Spleen (tissue), 7 donors: ENCODE data around the gene APOC3.

Source experiments
- POLR2A ChIP-seq, 3 donors: fragments of 450-650 bp; IDR thresholded peaks; one replicate each; pipeline ENCODE4 v1.5.1; 2017; ENCODE audit warnings: antibody characterized with exemption in 3 of 3, mild to moderate bottlenecking in 1 of 3
- POLR2AphosphoS5 ChIP-seq, 3 donors: sonication (generic); formaldehyde crosslinking; IDR thresholded peaks; one replicate each; pipeline ENCODE4 v1.5.1; 2017; ENCODE audit warnings: antibody characterized with exemption in 3 of 3
- TF ChIP-seq, protein P1 (sequence below), 11 experiments: fragments of 200-600 bp in 7 of 11; fragments of 450-650 bp in 4 of 11; sonication (generic) in 4 of 11; IDR thresholded peaks in 8 of 11; conservative IDR thresholded peaks in 3 of 11; 1 replicate in 7 of 11; 2 replicates in 4 of 11; pipeline versions ENCODE4 v1.4.0 to v1.8.0; 2016 to 2021; ENCODE audit warnings: antibody characterized with exemption in 11 of 11, inconsistent platforms in 4 of 11, mild to moderate bottlenecking in 1 of 11
- donor health status: DM: no; HTN: no; CAD: no; lungs with moderate emphysema.
- donor health status: DM: no; HTN: no; CAD: no.
- donor health status: DM: no; HTN: no; CAD: no.

DNA sequence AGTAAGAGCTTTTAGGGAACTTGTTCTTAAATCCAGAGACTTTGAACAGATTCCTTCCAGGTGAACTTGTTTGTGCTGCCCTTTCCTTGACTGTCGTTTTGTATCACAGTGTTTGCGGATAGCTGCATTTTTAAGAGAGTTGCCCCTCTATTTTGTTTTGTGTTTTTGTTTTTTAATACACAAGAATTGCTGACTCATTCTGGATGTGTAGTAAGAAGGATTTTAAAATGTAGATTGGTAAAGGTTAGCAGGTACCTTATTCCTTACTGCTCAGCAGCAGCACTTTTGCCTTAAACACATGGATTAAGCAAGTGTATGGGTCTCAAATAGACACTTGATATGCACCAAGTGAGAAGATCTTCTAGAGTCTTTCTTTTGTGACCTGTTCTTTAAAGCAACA is 29.1 kb upstream of the APOC3 start:
- TF ChIP-seq, protein P1, sequence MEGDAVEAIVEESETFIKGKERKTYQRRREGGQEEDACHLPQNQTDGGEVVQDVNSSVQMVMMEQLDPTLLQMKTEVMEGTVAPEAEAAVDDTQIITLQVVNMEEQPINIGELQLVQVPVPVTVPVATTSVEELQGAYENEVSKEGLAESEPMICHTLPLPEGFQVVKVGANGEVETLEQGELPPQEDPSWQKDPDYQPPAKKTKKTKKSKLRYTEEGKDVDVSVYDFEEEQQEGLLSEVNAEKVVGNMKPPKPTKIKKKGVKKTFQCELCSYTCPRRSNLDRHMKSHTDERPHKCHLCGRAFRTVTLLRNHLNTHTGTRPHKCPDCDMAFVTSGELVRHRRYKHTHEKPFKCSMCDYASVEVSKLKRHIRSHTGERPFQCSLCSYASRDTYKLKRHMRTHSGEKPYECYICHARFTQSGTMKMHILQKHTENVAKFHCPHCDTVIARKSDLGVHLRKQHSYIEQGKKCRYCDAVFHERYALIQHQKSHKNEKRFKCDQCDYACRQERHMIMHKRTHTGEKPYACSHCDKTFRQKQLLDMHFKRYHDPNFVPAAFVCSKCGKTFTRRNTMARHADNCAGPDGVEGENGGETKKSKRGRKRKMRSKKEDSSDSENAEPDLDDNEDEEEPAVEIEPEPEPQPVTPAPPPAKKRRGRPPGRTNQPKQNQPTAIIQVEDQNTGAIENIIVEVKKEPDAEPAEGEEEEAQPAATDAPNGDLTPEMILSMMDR (IDR thresholded peaks at IDR 0.05 in 8 of 11, conservative IDR thresholded peaks at IDR 0.05 in 3 of 11), result no peak
- no peak for TF ChIP-seq POLR2A (IDR thresholded peaks at IDR 0.05)
- TF ChIP-seq POLR2AphosphoS5 (IDR thresholded peaks at IDR 0.05), result no peak
